Measurements from ENCODE around the gene BLOC1S2.
A peak's percentile ranks its signal among the peaks of the same experiment; 100 is the strongest.
"Not testable (repeated sequence)": the region's sequence is repeated elsewhere in the genome, so short reads cannot be mapped to it uniquely, and the experiment has no call there.

BLOC1S2 gene

GRCh38 chr10:100307684-100308083, 21.2 kb upstream of the BLOC1S2 start:
- H3K4me3 ChIP-seq (ENCODE audit: low read depth, low read length): no peak overlapping the region
- DNase-seq (ENCODE audit: low read depth): no peak
- TF ChIP-seq CTCF (IDR thresholded peaks at IDR 0.05; ENCODE audit: low read depth, low read length, missing control alignments): no peak

GRCh38 chr10:100306861-100307260, 20.4 kb upstream of the BLOC1S2 start:
- no peak for DNase-seq (ENCODE audit: low read depth)
- TF ChIP-seq CTCF (IDR thresholded peaks at IDR 0.05; ENCODE audit: low read depth, low read length, missing control alignments): no peak
- no peak overlapping the region for H3K4me3 ChIP-seq (ENCODE audit: low read depth, low read length)

GRCh38 chr10:100304414-100304813, 17.9 kb upstream of the BLOC1S2 start:
- no peak overlapping the region for H3K4me3 ChIP-seq (ENCODE audit: low read depth, low read length)
- TF ChIP-seq CTCF (IDR thresholded peaks at IDR 0.05; ENCODE audit: low read depth, low read length, missing control alignments): no peak
- DNase-seq (ENCODE audit: low read depth): no peak

- TF ChIP-seq CTCF (IDR thresholded peaks at IDR 0.05; ENCODE audit: low read depth, low read length, missing control alignments): peak; percentile 70
- H3K4me3 ChIP-seq (ENCODE audit: low read depth, low read length): no peak overlapping the region
- DNase-seq (ENCODE audit: low read depth): no peak
Measured at GRCh38 chr10:100303724-100304319, 17.3 kb upstream of the BLOC1S2 start.

- not testable (repeated sequence) for H3K4me3 ChIP-seq (ENCODE audit: low read depth, low read length); DNase-seq (ENCODE audit: low read depth)
Measured at GRCh38 chr10:100301123-100301522, 14.6 kb upstream of the BLOC1S2 start.

- no peak for DNase-seq (ENCODE audit: low read depth)
- no peak overlapping the region for H3K4me3 ChIP-seq (ENCODE audit: low read depth, low read length)
- no peak for TF ChIP-seq CTCF (IDR thresholded peaks at IDR 0.05; ENCODE audit: low read depth, low read length, missing control alignments)
Measured at GRCh38 chr10:100297242-100297641, 10.8 kb upstream of the BLOC1S2 start.

GRCh38 chr10:100293066-100293465, 6.6 kb upstream of the BLOC1S2 start:
- TF ChIP-seq CTCF (IDR thresholded peaks at IDR 0.05; ENCODE audit: low read depth, low read length, missing control alignments): no peak

GRCh38 chr10:100292300-100292699, 5.8 kb upstream of the BLOC1S2 start:
- not testable (repeated sequence) for H3K4me3 ChIP-seq (ENCODE audit: low read depth, low read length); DNase-seq (ENCODE audit: low read depth)

More at GRCh38 chr10:100293066-100293465, 6.6 kb upstream of the BLOC1S2 start:
- DNase-seq (ENCODE audit: low read depth): no peak
- H3K4me3 ChIP-seq (ENCODE audit: low read depth, low read length): no peak overlapping the region

Measured in GM12864 (cell line).